Mesendoderm (in vitro differentiated cells): Measurements from ENCODE around the gene ECEL1.

ENCODE experiments used
- DNase-seq: peaks from one replicate; pipeline ENCODE4 v3.0.0; 2013
- H2AK5ac ChIP-seq: 2 replicates; pipeline ENCODE4 v1.6.1; 2013; ENCODE audit warnings: low read length, inconsistent platforms
- H2BK120ac ChIP-seq: 2 replicates; pipeline ENCODE4 v1.6.1; 2013; ENCODE audit warnings: low read depth, mild to moderate bottlenecking, low read length, moderate library complexity, mixed read lengths
- H2BK15ac ChIP-seq: replicated peaks from 2 replicates; pipeline ENCODE4 v1.6.1; 2013; ENCODE audit warnings: low read depth, mild to moderate bottlenecking, moderate library complexity
- H2BK5ac ChIP-seq: 2 replicates; pipeline ENCODE4 v1.6.1; 2013; ENCODE audit warnings: low read length, inconsistent platforms
- H3K18ac ChIP-seq: 2 replicates; pipeline ENCODE4 v1.6.1; 2013; ENCODE audit warnings: mild to moderate bottlenecking, low read length, mixed read lengths
- H3K23ac ChIP-seq: one replicate; pipeline ENCODE4 v1.6.1; 2013; ENCODE audit warnings: low read length
- H3K27ac ChIP-seq: 2 replicates; pipeline ENCODE4 v1.5.1; 2013; ENCODE audit warnings: low read depth, mild to moderate bottlenecking, inconsistent platforms, low read length, moderate library complexity
- H3K27me3 ChIP-seq: 2 replicates; pipeline ENCODE4 v1.6.1; 2013; ENCODE audit warnings: low read length, control low read depth, mild to moderate bottlenecking, inconsistent platforms; ENCODE audit not compliant: insufficient read depth, poor library complexity
- H3K36me3 ChIP-seq: 2 replicates; pipeline ENCODE4 v1.6.1; 2013; ENCODE audit warnings: low read length, inconsistent platforms; ENCODE audit not compliant: control insufficient read depth, insufficient read depth
- H3K4ac ChIP-seq: one replicate; pipeline ENCODE4 v1.6.1; 2013; ENCODE audit warnings: low read depth, mild to moderate bottlenecking, low read length, moderate library complexity
- H3K4me1 ChIP-seq: 2 replicates; pipeline ENCODE4 v1.6.1; 2013; ENCODE audit warnings: low read depth, low read length, inconsistent platforms; ENCODE audit not compliant: control insufficient read depth
- H3K4me2 ChIP-seq: 2 replicates; pipeline ENCODE4 v1.6.1; 2013; ENCODE audit warnings: low read length
- H3K4me3 ChIP-seq: 2 replicates; pipeline ENCODE4 v1.5.1; 2013; ENCODE audit warnings: mild to moderate bottlenecking, low read length
- H3K56ac ChIP-seq: one replicate; pipeline ENCODE4 v1.6.1; 2013; ENCODE audit warnings: low read length
- H3K79me1 ChIP-seq: 2 replicates; pipeline ENCODE4 v1.6.1; 2013; ENCODE audit warnings: low read length, inconsistent platforms
- H3K79me2 ChIP-seq: 2 replicates; pipeline ENCODE4 v1.6.1; 2013; ENCODE audit warnings: mild to moderate bottlenecking, low read length; ENCODE audit not compliant: control insufficient read depth, insufficient read depth
- H3K9ac ChIP-seq: 2 replicates; pipeline ENCODE4 v1.6.1; 2013; ENCODE audit warnings: low read length, inconsistent platforms
- H4K5ac ChIP-seq: one replicate; pipeline ENCODE4 v1.6.1; 2013; ENCODE audit warnings: low read length
- H4K8ac ChIP-seq: one replicate; pipeline ENCODE4 v1.6.1; 2013; ENCODE audit warnings: low read depth, mild to moderate bottlenecking, control low read depth, low read length, moderate library complexity
- WGBS: extraction: QIAGEN DNeasy Blood & Tissue Kit; methylation state at CpG from one replicate; pipeline ENCODE4 v1.1.7; 2013; ENCODE audit warnings: low lambda C conversion rate, missing lambda C conversion rate; ENCODE audit not compliant: insufficient coverage; ENCODE audit errors: extremely low coverage; 5-methylcytosine and 5-hydroxymethylcytosine counted together

ECEL1 gene

DNA sequence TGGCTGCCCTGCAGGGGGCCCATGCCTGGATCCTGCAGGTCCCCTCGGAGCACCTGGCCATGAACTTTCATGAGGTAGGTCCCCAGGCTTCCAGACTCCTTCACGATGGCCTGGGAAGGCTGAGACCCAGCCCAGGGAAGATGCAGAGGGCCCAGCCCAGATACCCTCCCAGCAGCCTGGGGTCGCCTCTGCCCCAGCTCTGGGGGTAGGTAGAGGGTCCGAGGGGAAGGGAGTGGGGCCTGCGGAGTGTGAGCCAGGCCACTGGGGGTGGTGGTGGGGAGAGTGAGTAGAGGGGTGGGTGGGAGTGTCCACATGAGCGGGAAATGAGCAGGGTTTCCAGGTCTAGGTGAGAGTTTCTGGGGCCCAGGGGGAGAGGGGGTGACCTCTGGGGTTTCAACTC, 37.1 kb upstream of the ECEL1 start:
- Histone ChIP-seq H4K5ac (no peak overlapping the region), H3K4me2 (no peak overlapping the region), H3K27ac (no peak overlapping the region), H3K9ac (no peak overlapping the region), H3K4me1 (no peaks in the 10 kb centered on the region), H3K23ac (no peak overlapping the region), H2BK15ac (no peak overlapping the region), H3K27me3 (peaks cover 17% of the 10 kb centered on the region), H2BK5ac (no peak overlapping the region), H3K4ac (no peak overlapping the region), H3K36me3 (no peaks in the 10 kb centered on the region), H4K8ac (no peak overlapping the region), H3K4me3 (no peak overlapping the region), H2BK120ac (no peak overlapping the region), H3K56ac (no peak overlapping the region), H3K79me2 (no peaks in the 10 kb centered on the region), H2AK5ac (no peak overlapping the region), H3K79me1 (no peaks in the 10 kb centered on the region), H3K18ac (no peak overlapping the region)
- DNase-seq = no peak
- no CpG with 5 or more reads among the region's 6 CpGs for WGBS

DNA sequence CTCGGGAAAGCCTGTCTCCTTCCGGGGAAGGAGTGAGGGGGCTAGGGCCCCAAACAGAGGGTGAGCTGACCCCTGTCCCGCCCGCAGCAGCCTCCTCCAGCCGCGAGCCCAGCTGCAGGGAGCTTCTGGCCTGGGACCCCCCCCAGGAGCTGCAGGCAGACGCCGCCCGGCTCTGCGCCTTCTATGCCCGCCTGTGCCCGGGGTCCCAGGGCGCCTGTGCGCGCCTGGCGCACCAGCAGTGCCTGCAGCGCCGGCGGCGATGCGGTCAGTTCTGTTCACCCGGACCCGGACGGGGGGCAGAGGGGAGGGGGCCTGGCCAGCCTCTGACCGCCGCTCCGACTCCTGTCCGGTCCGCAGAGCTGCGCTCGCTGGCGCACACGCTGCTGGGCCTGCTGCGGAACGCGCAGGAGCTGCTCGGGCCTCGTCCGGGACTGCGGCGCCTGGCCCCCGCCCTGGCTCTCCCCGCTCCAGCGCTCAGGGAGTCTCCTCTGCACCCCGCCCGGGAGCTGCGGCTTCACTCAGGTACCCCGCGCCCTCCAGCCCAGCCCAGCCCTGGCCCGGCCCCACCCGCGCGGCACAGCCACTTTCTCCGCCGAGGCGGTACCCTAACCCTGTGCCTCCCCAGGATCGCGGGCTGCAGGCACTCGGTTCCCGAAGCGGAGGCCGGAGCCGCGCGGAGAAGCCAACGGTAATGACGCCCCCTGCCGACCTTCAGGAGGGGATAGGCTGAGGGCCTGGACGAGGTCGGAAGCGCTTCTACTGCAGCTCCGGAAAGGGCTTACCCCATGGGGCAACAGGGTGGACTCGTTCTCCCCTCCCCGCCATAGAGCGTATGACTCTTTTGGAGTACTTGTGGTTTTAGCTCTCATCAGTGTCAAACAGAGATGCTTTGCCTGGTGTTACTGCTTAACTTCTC, 36.3 kb upstream of the ECEL1 start:
- peak overlapping the region; percentile 55 for H3K9ac ChIP-seq
- no peak overlapping the region for H3K4me3 ChIP-seq
- H2BK15ac ChIP-seq = no peak overlapping the region
- H3K4me2 ChIP-seq = peak overlapping the region; percentile 64
- no peak overlapping the region for H4K5ac ChIP-seq
- H3K4ac ChIP-seq = no peak overlapping the region
- H3K18ac ChIP-seq = no peak overlapping the region
- no peak overlapping the region for H2BK5ac ChIP-seq
- DNase-seq = peak; percentile 88
- peak overlapping the region; percentile 70 for H3K56ac ChIP-seq
- H3K27ac ChIP-seq = no peak overlapping the region
- H2AK5ac ChIP-seq = no peak overlapping the region
- H3K23ac ChIP-seq = no peak overlapping the region
- no peaks in the 10 kb centered on the region for H3K79me1 ChIP-seq
- H3K27me3 ChIP-seq = peaks cover 17% of the 10 kb centered on the region
- no peak overlapping the region for H2BK120ac ChIP-seq
- H3K36me3 ChIP-seq = no peaks in the 10 kb centered on the region
- H4K8ac ChIP-seq = no peak overlapping the region
- no CpG with 5 or more reads among the region's 75 CpGs for WGBS
- H3K79me2 ChIP-seq = no peaks in the 10 kb centered on the region
- H3K4me1 ChIP-seq = no peaks in the 10 kb centered on the region

DNA sequence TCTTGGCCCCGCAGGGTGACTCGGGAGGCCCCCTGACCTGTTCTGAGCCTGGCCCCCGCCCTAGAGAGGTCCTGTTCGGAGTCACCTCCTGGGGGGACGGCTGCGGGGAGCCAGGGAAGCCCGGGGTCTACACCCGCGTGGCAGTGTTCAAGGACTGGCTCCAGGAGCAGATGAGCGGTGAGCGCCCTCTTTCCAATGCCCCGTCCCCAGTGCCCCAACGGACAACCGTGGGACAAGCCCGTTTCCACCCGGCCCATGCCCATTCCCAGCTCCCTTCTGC, 35.7 kb upstream of the ECEL1 start:
- DNase-seq = no peak

DNA sequence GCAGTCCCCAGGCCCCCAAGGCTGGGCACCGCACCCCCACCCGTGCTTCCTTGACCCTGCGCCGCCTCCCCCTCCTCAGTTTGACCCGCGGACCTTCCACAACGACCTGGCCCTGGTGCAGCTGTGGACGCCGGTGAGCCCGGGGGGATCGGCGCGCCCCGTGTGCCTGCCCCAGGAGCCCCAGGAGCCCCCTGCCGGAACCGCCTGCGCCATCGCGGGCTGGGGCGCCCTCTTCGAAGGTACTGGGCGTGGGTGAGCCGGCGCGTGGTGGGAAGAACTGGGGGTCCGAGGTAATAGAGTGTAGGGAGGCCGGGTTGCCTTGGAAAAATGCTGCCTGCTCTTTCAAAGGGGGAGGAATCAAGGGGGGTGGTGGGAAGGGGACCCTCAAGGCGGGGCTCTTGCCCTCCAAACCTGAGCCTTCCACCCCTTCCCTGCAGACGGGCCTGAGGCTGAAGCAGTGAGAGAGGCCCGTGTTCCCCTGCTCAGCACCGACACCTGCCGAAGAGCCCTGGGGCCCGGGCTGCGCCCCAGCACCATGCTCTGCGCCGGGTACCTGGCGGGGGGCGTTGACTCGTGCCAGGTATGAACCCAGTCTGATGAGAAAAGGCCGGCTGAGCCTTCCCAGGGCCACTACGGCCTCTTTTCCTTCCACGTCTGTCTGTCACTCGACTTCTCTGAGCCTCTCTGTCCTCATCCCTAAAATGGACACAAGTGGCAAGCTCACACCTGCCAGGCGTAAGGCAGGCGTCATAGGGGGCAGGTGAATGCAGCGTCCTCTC, 35.2 kb upstream of the ECEL1 start:
- H3K27ac ChIP-seq = no peak overlapping the region
- H2AK5ac ChIP-seq = no peak overlapping the region
- no peak overlapping the region for H3K9ac ChIP-seq
- H3K23ac ChIP-seq = no peak overlapping the region
- H3K79me2 ChIP-seq = no peaks in the 10 kb centered on the region
- H3K4me1 ChIP-seq = no peaks in the 10 kb centered on the region
- peaks cover 17% of the 10 kb centered on the region for H3K27me3 ChIP-seq
- H3K18ac ChIP-seq = no peak overlapping the region
- no peak overlapping the region for H3K4ac ChIP-seq
- no peak overlapping the region for H3K4me2 ChIP-seq
- no peak overlapping the region for H4K5ac ChIP-seq
- no CpG with 5 or more reads among the region's 46 CpGs for WGBS
- H2BK5ac ChIP-seq = no peak overlapping the region
- H3K56ac ChIP-seq = no peak overlapping the region
- H3K36me3 ChIP-seq = no peaks in the 10 kb centered on the region
- no peak overlapping the region for H3K4me3 ChIP-seq
- DNase-seq = no peak
- H2BK120ac ChIP-seq = no peak overlapping the region
- no peak overlapping the region for H2BK15ac ChIP-seq
- no peak overlapping the region for H4K8ac ChIP-seq
- H3K79me1 ChIP-seq = no peaks in the 10 kb centered on the region

More for the DNA sequence above, 35.7 kb upstream of the ECEL1 start:
- Histone ChIP-seq H3K4me2 (no peak overlapping the region), H3K27me3 (peaks cover 17% of the 10 kb centered on the region), H2BK120ac (no peak overlapping the region), H3K36me3 (no peaks in the 10 kb centered on the region), H4K8ac (no peak overlapping the region), H3K18ac (no peak overlapping the region), H3K27ac (no peak overlapping the region), H3K23ac (no peak overlapping the region), H3K4me1 (no peaks in the 10 kb centered on the region), H3K79me2 (no peaks in the 10 kb centered on the region), H3K4me3 (no peak overlapping the region), H3K56ac (no peak overlapping the region), H4K5ac (no peak overlapping the region), H2BK5ac (no peak overlapping the region), H2BK15ac (no peak overlapping the region), H3K79me1 (no peaks in the 10 kb centered on the region), H3K4ac (no peak overlapping the region), H3K9ac (no peak overlapping the region), H2AK5ac (no peak overlapping the region)
- WGBS = no CpG with 5 or more reads among the region's 16 CpGs

DNA sequence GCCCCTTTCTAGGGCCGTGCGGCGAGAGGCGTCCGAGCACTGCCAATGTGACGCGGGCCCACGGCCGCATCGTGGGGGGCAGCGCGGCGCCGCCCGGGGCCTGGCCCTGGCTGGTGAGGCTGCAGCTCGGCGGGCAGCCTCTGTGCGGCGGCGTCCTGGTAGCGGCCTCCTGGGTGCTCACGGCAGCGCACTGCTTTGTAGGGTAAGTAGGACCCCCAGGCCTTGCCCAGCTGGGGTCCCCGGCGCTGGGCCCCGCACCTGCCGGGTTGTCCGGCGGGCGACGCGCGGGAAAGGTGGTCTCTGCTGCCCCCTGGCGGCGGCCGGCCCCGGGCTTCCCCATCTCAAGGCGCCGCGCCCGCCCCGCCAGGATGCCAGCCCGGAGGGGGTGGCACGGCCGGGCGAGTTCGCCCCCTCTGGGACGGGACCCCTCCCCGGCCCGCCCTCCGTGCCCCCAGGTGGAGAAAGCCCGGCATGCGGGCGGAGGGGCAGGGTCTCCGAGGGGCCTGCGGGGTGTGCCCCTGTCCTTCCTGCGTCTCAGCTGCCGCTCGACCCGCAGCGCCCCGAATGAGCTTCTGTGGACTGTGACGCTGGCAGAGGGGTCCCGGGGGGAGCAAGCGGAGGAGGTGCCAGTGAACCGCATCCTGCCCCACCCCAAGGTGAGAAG, 34.5 kb upstream of the ECEL1 start:
- DNase-seq = no peak
- H2AK5ac ChIP-seq = no peak overlapping the region
- no peak overlapping the region for H3K18ac ChIP-seq
- H3K9ac ChIP-seq = no peak overlapping the region
- H4K5ac ChIP-seq = no peak overlapping the region
- no peaks in the 10 kb centered on the region for H3K79me1 ChIP-seq
- H3K36me3 ChIP-seq = no peaks in the 10 kb centered on the region
- H3K27ac ChIP-seq = no peak overlapping the region
- no peak overlapping the region for H3K23ac ChIP-seq
- no peak overlapping the region for H3K4me3 ChIP-seq
- H3K56ac ChIP-seq = no peak overlapping the region
- H3K27me3 ChIP-seq = peaks cover 17% of the 10 kb centered on the region
- no peak overlapping the region for H3K4me2 ChIP-seq
- H3K4ac ChIP-seq = no peak overlapping the region
- no peaks in the 10 kb centered on the region for H3K79me2 ChIP-seq
- H2BK120ac ChIP-seq = no peak overlapping the region
- H2BK15ac ChIP-seq = no peak overlapping the region
- H3K4me1 ChIP-seq = no peaks in the 10 kb centered on the region
- no peak overlapping the region for H4K8ac ChIP-seq
- no peak overlapping the region for H2BK5ac ChIP-seq
- no CpG with 5 or more reads among the region's 66 CpGs for WGBS
